ENCODE results near the gene ANKH. TPM values are rescaled to one million over a fixed set of nuclear protein-coding genes. Genes with fewer than 3 reads are reported as not detected.

ANKH gene
- total and polyA plus RNA-seq, 2 of the 13 experiments (the other 11 are each of a cell fraction or from before 2014, with no cell fraction given) = 25.0 to 36.0 TPM

DNA sequence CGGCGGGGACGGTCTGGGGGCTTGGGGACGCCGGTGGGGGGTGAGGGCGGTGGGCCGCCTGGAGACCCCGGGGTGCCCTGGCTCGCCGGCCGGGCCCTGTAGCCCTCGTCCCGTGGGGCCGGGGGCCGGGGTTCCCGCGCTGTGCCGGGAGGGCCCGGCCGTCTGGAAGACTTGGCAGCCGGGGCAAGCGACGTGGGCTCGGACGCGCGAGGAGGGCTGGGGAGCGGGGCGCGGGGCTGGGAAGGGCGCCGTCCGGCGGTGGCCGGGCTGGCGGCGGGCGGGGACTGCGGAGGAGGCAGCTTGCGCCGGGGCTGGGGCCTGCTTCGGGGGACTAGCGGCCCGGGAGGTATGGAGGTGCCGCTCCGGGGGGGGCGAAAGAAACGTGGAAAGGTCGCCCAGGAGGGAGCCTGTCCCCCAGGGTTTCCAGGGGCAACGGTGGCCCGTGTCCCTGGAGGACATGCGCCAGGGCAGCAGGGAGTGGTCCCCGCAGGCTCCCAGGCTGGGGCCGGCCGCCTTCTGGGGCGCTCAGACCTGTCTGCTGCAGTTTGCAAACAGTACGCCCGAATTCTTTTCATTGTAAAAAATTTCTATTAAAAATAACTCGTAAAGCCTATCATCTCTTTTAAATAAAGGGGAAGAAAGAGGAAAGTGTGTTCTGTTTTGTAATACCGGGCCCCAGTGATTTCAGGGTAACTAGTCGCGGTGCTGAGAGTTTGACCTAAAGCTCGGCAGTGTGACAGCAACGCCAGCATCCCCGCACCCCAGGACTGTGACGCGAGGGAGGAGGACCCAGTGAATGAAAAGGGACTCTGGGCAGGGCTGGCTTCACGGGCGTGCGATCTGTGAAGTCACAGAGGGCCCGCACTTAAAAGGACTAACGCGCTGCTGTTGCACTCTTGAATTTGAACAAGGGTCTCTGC lies 752 bp upstream of the ANKH start (continued):
- TF ChIP-seq CHD2 (IDR thresholded peaks at IDR 0.05; ENCODE audit: low read depth, low read length) = no peak
- TF ChIP-seq BORCS8-MEF2B (CRISPR knock-in tag; IDR thresholded peaks at IDR 0.05) = 0 out of 2 replicates have a peak, but pooled peaks have one; percentile 19
- no peak for TF ChIP-seq PRDM4 (CRISPR knock-in tag; IDR thresholded peaks at IDR 0.05; ENCODE audit: borderline replicate concordance)
- TF ChIP-seq ZNF777 (CRISPR knock-in tag; IDR thresholded peaks at IDR 0.05) = peak; percentile 61
- TF ChIP-seq ZNF12 (CRISPR knock-in tag; IDR thresholded peaks at IDR 0.05) = no peak
- 0 out of 2 replicates have a peak, but pooled peaks have one; percentile 30 for TF ChIP-seq FLYWCH1 (CRISPR knock-in tag; IDR thresholded peaks at IDR 0.05)
- no peak for TF ChIP-seq ZFP41 (CRISPR knock-in tag; IDR thresholded peaks at IDR 0.05; ENCODE audit: borderline replicate concordance)
- TF ChIP-seq ZBTB10 (CRISPR knock-in tag; IDR thresholded peaks at IDR 0.05; ENCODE audit: borderline replicate concordance) = peak; percentile 49; the same call in 1 of the 2 replicates
- no peak for TF ChIP-seq RFXAP (CRISPR knock-in tag; IDR thresholded peaks at IDR 0.05; ENCODE audit: borderline replicate concordance)
- no peak for TF ChIP-seq HNF1A (IDR thresholded peaks at IDR 0.05; ENCODE audit: low read depth)
- TF ChIP-seq HNF1A (CRISPR knock-in tag; IDR thresholded peaks at IDR 0.05; ENCODE audit: borderline replicate concordance) = no peak
- no peak for TF ChIP-seq EED (CRISPR knock-in tag; IDR thresholded peaks at IDR 0.05)
- TF ChIP-seq, protein P1, sequence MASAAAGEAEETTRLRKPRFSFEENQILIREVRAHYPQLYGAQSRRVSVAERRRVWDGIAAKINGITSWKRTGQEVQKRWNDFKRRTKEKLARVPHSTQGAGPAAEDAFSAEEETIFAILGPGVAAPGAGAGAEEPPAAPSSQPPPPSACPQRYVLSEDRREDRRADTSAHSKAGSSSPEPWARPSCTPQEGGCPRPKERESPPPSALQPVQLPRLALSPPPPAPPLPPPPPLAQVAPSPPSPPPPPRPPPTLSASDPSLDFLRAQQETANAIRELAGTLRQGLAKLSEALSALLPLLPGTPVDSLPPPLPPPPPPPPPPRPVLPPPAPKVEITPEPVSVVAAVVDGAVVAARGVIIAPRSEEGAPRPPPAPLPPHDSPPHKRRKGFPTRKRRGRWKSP (CRISPR knock-in tag; IDR thresholded peaks at IDR 0.05) = peak; percentile 31; the same call in 1 of the 2 replicates
